ENCODE results near the gene MASP2.
"Not testable (repeated sequence)": the region's sequence is repeated elsewhere in the genome, so short reads cannot be mapped to it uniquely, and the experiment has no call there.

Gene MASP2

DNA sequence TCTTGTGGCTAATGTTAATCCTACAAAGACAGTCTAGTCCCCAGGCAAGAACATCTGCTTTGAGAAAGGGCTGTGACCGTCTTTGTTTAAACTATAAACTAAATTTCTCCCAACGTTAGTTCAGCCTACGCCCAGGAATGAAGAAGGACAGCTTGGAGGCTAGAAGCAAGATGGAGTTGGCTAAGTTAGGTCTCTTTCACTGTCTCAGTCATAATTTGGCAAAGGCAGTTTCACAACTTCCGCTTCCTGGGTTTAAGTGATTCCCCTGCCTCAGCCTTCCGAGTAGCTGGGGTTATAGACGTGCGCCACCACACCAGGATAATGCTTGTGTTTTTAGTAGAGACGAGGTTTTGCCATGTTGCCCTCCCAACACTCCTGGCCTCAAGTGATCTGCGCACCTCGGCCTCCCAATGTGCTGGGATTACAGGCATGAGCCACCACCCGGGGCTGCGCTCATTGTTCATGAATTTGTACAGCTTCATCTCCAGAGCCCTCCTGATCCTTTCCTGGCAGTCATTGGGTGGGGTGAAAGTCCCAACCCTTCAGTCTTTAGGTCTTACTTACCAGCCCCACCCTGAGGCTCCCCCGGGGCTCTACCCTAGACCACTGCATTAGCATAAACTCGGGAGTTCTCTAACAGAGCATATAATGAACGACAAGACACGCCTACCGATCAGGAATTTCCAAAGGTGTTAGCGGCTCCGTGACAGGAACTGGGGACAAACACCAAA is 4.9 kb upstream of the MASP2 start:
- H3K27me3 ChIP-seq (ENCODE audit: insufficient read depth, low read length, poor library complexity, severe bottlenecking), result no peaks in the 10 kb centered on the region
- H3K9ac ChIP-seq (ENCODE audit: low read depth, low read length, poor library complexity, severe bottlenecking), result no peak overlapping the region
- no peaks in the 10 kb centered on the region for H3K9me2 ChIP-seq (replicated peaks; ENCODE audit: low read depth, low read length)
- H3K4me1 ChIP-seq (ENCODE audit: insufficient read depth, low read length, poor library complexity, severe bottlenecking), result no peaks in the 10 kb centered on the region
- H3K4me3 ChIP-seq (ENCODE audit: low read length, poor library complexity, severe bottlenecking), result no peak overlapping the region
- H4K20me1 ChIP-seq (ENCODE audit: insufficient read depth, low read length, poor library complexity, severe bottlenecking), result peaks cover 4% of the 10 kb centered on the region
- H3K36me3 ChIP-seq (ENCODE audit: insufficient read depth, low read length), result peaks cover 10% of the 10 kb centered on the region; the same call in 1 of the 2 replicates
- no peak overlapping the region for H3K4me2 ChIP-seq (ENCODE audit: low read depth, low read length, poor library complexity, severe bottlenecking)
- no peak for TF ChIP-seq EZH2phosphoT487 (IDR thresholded peaks at IDR 0.05; ENCODE audit: borderline replicate concordance)
- TF ChIP-seq, protein P1, sequence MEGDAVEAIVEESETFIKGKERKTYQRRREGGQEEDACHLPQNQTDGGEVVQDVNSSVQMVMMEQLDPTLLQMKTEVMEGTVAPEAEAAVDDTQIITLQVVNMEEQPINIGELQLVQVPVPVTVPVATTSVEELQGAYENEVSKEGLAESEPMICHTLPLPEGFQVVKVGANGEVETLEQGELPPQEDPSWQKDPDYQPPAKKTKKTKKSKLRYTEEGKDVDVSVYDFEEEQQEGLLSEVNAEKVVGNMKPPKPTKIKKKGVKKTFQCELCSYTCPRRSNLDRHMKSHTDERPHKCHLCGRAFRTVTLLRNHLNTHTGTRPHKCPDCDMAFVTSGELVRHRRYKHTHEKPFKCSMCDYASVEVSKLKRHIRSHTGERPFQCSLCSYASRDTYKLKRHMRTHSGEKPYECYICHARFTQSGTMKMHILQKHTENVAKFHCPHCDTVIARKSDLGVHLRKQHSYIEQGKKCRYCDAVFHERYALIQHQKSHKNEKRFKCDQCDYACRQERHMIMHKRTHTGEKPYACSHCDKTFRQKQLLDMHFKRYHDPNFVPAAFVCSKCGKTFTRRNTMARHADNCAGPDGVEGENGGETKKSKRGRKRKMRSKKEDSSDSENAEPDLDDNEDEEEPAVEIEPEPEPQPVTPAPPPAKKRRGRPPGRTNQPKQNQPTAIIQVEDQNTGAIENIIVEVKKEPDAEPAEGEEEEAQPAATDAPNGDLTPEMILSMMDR (conservative IDR thresholded peaks at IDR 0.05; ENCODE audit: low read length), result no peak
- no peak overlapping the region for H2AFZ ChIP-seq (ENCODE audit: low read length)
- H3F3A ChIP-seq (ENCODE audit: low read depth), result no peaks in the 10 kb centered on the region
- H3K9me3 ChIP-seq (ENCODE audit: insufficient read depth, low read depth, low read length), result no peaks in the 10 kb centered on the region
- H3K79me2 ChIP-seq (ENCODE audit: insufficient read depth, low read length), result 0 out of 2 replicates have a peak, but pooled peaks cover 4% of the 10 kb centered on the region

DNA sequence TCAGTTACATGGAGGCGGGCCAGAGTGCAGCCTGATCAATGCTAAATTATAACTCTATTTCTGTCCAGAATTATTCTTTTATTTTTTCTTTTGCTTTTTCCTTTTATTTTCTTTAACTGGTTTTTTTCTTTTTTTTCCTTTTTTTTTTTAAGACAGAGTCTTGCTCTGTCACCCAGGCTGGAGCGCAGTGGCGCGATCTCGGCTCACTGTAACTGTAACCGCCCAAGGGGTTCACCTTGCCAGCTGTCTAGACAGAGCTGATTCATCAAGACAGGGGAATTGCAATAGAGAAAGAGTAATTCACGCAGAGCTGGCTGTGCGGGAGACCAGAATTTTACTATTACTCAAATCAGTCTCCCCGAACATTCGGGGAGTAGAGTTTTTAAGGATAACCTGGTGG is 4.1 kb upstream of the MASP2 start:
- H3K79me2 ChIP-seq (ENCODE audit: insufficient read depth, low read length); H4K20me1 ChIP-seq (ENCODE audit: insufficient read depth, low read length, poor library complexity, severe bottlenecking); H3K4me3 ChIP-seq (ENCODE audit: low read length, poor library complexity, severe bottlenecking); H3K36me3 ChIP-seq (ENCODE audit: insufficient read depth, low read length); H3K9ac ChIP-seq (ENCODE audit: low read depth, low read length, poor library complexity, severe bottlenecking); H3K9me2 ChIP-seq (replicated peaks; ENCODE audit: low read depth, low read length); H3F3A ChIP-seq (ENCODE audit: low read depth); H3K27me3 ChIP-seq (ENCODE audit: insufficient read depth, low read length, poor library complexity, severe bottlenecking); H2AFZ ChIP-seq (ENCODE audit: low read length); H3K4me2 ChIP-seq (ENCODE audit: low read depth, low read length, poor library complexity, severe bottlenecking); H3K4me1 ChIP-seq (ENCODE audit: insufficient read depth, low read length, poor library complexity, severe bottlenecking); H3K9me3 ChIP-seq (ENCODE audit: insufficient read depth, low read depth, low read length): not testable (repeated sequence)

DNA sequence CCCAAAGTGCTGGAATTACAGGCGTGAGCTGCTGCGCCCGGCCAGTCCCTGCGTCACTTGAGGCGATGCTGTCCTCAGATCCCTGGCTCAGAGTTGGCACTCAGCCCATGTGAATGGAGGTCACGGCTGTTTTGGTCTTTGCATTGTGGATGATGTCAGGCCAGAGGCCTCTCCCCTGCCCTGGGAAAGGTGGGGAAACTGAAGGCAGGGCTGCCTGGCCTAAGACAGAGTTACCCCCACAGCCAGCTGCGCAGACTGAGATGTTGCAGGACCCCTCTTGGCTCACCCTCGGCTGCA is 821 bp downstream of the MASP2 start:
- H3K36me3 ChIP-seq (ENCODE audit: insufficient read depth, low read length), result no peaks in the 10 kb centered on the region
- no peak overlapping the region for H2AFZ ChIP-seq (ENCODE audit: low read length)
- no peaks in the 10 kb centered on the region for H3K27me3 ChIP-seq (ENCODE audit: insufficient read depth, low read length, poor library complexity, severe bottlenecking)
- no peak overlapping the region for H3K4me3 ChIP-seq (ENCODE audit: low read length, poor library complexity, severe bottlenecking)
- H3K9me3 ChIP-seq (ENCODE audit: insufficient read depth, low read depth, low read length), result no peaks in the 10 kb centered on the region
- H3K4me1 ChIP-seq (ENCODE audit: insufficient read depth, low read length, poor library complexity, severe bottlenecking), result no peaks in the 10 kb centered on the region
- no peaks in the 10 kb centered on the region for H3K9me2 ChIP-seq (replicated peaks; ENCODE audit: low read depth, low read length)
- TF ChIP-seq, protein P1 (conservative IDR thresholded peaks at IDR 0.05; ENCODE audit: low read length), result no peak
- TF ChIP-seq EZH2phosphoT487 (IDR thresholded peaks at IDR 0.05; ENCODE audit: borderline replicate concordance), result no peak
- no peak overlapping the region for H3K4me2 ChIP-seq (ENCODE audit: low read depth, low read length, poor library complexity, severe bottlenecking)
- H3K9ac ChIP-seq (ENCODE audit: low read depth, low read length, poor library complexity, severe bottlenecking), result no peak overlapping the region
- H3K79me2 ChIP-seq (ENCODE audit: insufficient read depth, low read length), result no peaks in the 10 kb centered on the region
- no peaks in the 10 kb centered on the region for H3F3A ChIP-seq (ENCODE audit: low read depth)
- H4K20me1 ChIP-seq (ENCODE audit: insufficient read depth, low read length, poor library complexity, severe bottlenecking), result no peaks in the 10 kb centered on the region
